ENCODE results near the gene PLOD2. TPM values are rescaled to one million over a fixed set of nuclear protein-coding genes. Genes with fewer than 3 reads are reported as not detected.

Gene PLOD2
- total and polyA plus RNA-seq, 2 donors (not counting 1 experiment from before 2014, with no cell fraction given) = not detected

GRCh38 chr3:146161663-146162002, 649 bp upstream of the PLOD2 start:
- Histone ChIP-seq H3K27ac (ENCODE audit: low read length in 2 of 2) (no peak overlapping the region), H3K4me1 (ENCODE audit: control insufficient read depth in 2 of 2, insufficient read depth in 2 of 2, low read length in 2 of 2) (peaks cover 12 to 16% of the 10 kb centered on the region in 2 donors), H3K27me3 (replicated peaks in 1 of 4; ENCODE audit: control extremely low read depth in 1 of 4, control insufficient read depth in 3 of 4, insufficient read depth in 4 of 4, low read length in 3 of 4) (peaks cover 0 to 29% (median 19%) of the 10 kb centered on the region in 4 experiments), H3K36me3 (replicated peaks in 1 of 2; ENCODE audit: control extremely low read depth in 1 of 2, control insufficient read depth in 1 of 2, extremely low read depth in 1 of 2, insufficient read depth in 2 of 2, low read length in 1 of 2) (no peaks in the 10 kb centered on the region), H2AFZ (ENCODE audit: insufficient read depth, low read depth, low read length, poor library complexity, severe bottlenecking) (peak overlapping the region; percentile 58), H4K20me1 (ENCODE audit: control insufficient read depth, insufficient read depth, low read length, poor library complexity, severe bottlenecking) (no peaks in the 10 kb centered on the region), H3K4me2 (replicated peaks; ENCODE audit: low read depth, low read length, poor library complexity, severe bottlenecking) (peak overlapping the region; percentile 66), H3K9me3 (ENCODE audit: control extremely low read depth in 1 of 3, control insufficient read depth in 2 of 3, insufficient read depth in 1 of 3, low read length in 2 of 3) (no peaks in the 10 kb centered on the region), H3K79me2 (ENCODE audit: control insufficient read depth, insufficient read depth, low read length) (no peaks in the 10 kb centered on the region), H3K4me3 (ENCODE audit: control extremely low read depth in 1 of 5, extremely low read depth in 1 of 5, insufficient read depth in 1 of 5, low read depth in 2 of 5, low read length in 4 of 5) (peak overlapping the region in 2 of 5 experiments; percentile 33), H3K9ac (ENCODE audit: low read length) (peak overlapping the region; percentile 29)
- Mint-ChIP-seq H3K27ac (no peak overlapping the region), H3K4me1 (peaks cover 14% of the 10 kb centered on the region), H3K4me3 (peak overlapping the region; percentile 65), H3K9me3 (ENCODE audit: insufficient read depth) (no peaks in the 10 kb centered on the region), H3K27me3 (peaks cover 40% of the 10 kb centered on the region)
- 20% methylated on average over 10 of the region's 15 CpGs for WGBS (ENCODE audit: insufficient coverage)
- DNase-seq = no peak
- ATAC-seq (ENCODE audit: low read depth) = no peak
- intact Hi-C loops (cut with micrococcal nuclease) = no loop called here
- CTCF ChIA-PET = no interaction called here
- POLR2A ChIA-PET = no interaction called here
- no peak for TF ChIP-seq CTCF (IDR thresholded peaks at IDR 0.05)
- no peak for TF ChIP-seq EZH2 (IDR thresholded peaks at IDR 0.05; ENCODE audit: borderline replicate concordance, insufficient read depth, low read depth, low read length, poor library complexity, severe bottlenecking)

GRCh38 chr3:146160321-146160963, 542 bp downstream of the PLOD2 start:
- intact Hi-C loops (cut with micrococcal nuclease) = no loop called here
- peak overlapping the region; percentile 42 for H3K9ac ChIP-seq (ENCODE audit: low read length)
- peak; percentile 4 for DNase-seq
- WGBS (ENCODE audit: insufficient coverage) = 4% methylated on average over 34 of the region's 35 CpGs
- CTCF ChIA-PET = no interaction called here
- H3K79me2 ChIP-seq (ENCODE audit: control insufficient read depth, insufficient read depth, low read length) = no peaks in the 10 kb centered on the region
- peak overlapping the region; percentile 67 for H3K4me3 Mint-ChIP-seq
- peak overlapping the region; percentile 58 for H2AFZ ChIP-seq (ENCODE audit: insufficient read depth, low read depth, low read length, poor library complexity, severe bottlenecking)
- no peak overlapping the region for H3K27ac Mint-ChIP-seq
- no peaks in the 10 kb centered on the region for H3K9me3 ChIP-seq (ENCODE audit: control extremely low read depth in 1 of 3, control insufficient read depth in 2 of 3, insufficient read depth in 1 of 3, low read length in 2 of 3)
- H3K36me3 ChIP-seq (replicated peaks in 1 of 2; ENCODE audit: control extremely low read depth in 1 of 2, control insufficient read depth in 1 of 2, extremely low read depth in 1 of 2, insufficient read depth in 2 of 2, low read length in 1 of 2) = no peaks in the 10 kb centered on the region
- no peak for ATAC-seq (ENCODE audit: low read depth)
- no peaks in the 10 kb centered on the region for H4K20me1 ChIP-seq (ENCODE audit: control insufficient read depth, insufficient read depth, low read length, poor library complexity, severe bottlenecking)
- H3K27me3 ChIP-seq (replicated peaks in 1 of 4; ENCODE audit: control extremely low read depth in 1 of 4, control insufficient read depth in 3 of 4, insufficient read depth in 4 of 4, low read length in 3 of 4) = peaks cover 0 to 29% (median 18%) of the 10 kb centered on the region in 4 experiments
- peak overlapping the region; percentile 66 for H3K4me2 ChIP-seq (replicated peaks; ENCODE audit: low read depth, low read length, poor library complexity, severe bottlenecking)
- H3K27me3 Mint-ChIP-seq = peaks cover 47% of the 10 kb centered on the region
- peaks cover 12 to 16% of the 10 kb centered on the region in 2 donors for H3K4me1 ChIP-seq (ENCODE audit: control insufficient read depth in 2 of 2, insufficient read depth in 2 of 2, low read length in 2 of 2)
- H3K4me3 ChIP-seq (ENCODE audit: control extremely low read depth in 1 of 5, extremely low read depth in 1 of 5, insufficient read depth in 1 of 5, low read depth in 2 of 5, low read length in 4 of 5) = peak overlapping the region in 2 of 5 experiments; percentile 33
- POLR2A ChIA-PET = no interaction called here
- no peak overlapping the region for H3K27ac ChIP-seq (ENCODE audit: low read length in 2 of 2)
- no peaks in the 10 kb centered on the region for H3K9me3 Mint-ChIP-seq (ENCODE audit: insufficient read depth)
- peaks cover 14% of the 10 kb centered on the region for H3K4me1 Mint-ChIP-seq
- TF ChIP-seq CTCF (IDR thresholded peaks at IDR 0.05) = no peak
- no peak for TF ChIP-seq EZH2 (IDR thresholded peaks at IDR 0.05; ENCODE audit: borderline replicate concordance, insufficient read depth, low read depth, low read length, poor library complexity, severe bottlenecking)
